ENCODE results near the gene SMC1B. TPM values are rescaled to one million over a fixed set of nuclear protein-coding genes. Genes with fewer than 3 reads are reported as not detected.

The SMC1B gene
- total RNA-seq, 1 donor from 2014 or later, result not detected

DNA sequence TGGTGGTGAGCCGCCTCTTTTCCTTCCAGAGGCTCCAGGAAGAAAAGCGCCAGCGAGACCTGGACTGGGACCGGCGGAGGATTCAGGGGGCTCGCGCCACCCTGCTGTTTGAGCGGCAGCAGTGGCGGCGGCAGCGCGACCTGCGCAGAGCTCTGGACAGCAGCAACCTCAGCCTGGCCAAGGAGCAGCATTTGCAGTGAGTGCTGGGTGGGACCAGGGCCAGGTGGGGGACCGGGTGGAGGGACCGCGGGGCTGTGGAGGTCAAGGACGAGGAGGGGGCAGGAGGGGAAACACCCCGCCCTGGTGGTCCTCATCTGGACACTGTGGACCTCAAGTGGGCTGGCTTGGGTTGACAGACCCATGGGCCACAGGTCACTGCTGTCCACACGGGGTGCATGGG lies 17.5 kb upstream of the SMC1B start:
- H3K4me3 ChIP-seq, result no peak overlapping the region
- no peak overlapping the region for H3K27ac ChIP-seq (replicated peaks)
- peaks cover 9% of the 10 kb centered on the region for H3K4me1 ChIP-seq
- TF ChIP-seq, protein P1, sequence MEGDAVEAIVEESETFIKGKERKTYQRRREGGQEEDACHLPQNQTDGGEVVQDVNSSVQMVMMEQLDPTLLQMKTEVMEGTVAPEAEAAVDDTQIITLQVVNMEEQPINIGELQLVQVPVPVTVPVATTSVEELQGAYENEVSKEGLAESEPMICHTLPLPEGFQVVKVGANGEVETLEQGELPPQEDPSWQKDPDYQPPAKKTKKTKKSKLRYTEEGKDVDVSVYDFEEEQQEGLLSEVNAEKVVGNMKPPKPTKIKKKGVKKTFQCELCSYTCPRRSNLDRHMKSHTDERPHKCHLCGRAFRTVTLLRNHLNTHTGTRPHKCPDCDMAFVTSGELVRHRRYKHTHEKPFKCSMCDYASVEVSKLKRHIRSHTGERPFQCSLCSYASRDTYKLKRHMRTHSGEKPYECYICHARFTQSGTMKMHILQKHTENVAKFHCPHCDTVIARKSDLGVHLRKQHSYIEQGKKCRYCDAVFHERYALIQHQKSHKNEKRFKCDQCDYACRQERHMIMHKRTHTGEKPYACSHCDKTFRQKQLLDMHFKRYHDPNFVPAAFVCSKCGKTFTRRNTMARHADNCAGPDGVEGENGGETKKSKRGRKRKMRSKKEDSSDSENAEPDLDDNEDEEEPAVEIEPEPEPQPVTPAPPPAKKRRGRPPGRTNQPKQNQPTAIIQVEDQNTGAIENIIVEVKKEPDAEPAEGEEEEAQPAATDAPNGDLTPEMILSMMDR (IDR thresholded peaks at IDR 0.05; ENCODE audit: borderline replicate concordance), result no peak
- H3K36me3 ChIP-seq, result no peaks in the 10 kb centered on the region
- DNase-seq, result no peak
- H3K27me3 ChIP-seq (ENCODE audit: low read depth), result no peaks in the 10 kb centered on the region
- intact Hi-C loops (cut with micrococcal nuclease), result no loop called here
- peaks cover 6% of the 10 kb centered on the region for H3K9me3 ChIP-seq (replicated peaks)

DNA sequence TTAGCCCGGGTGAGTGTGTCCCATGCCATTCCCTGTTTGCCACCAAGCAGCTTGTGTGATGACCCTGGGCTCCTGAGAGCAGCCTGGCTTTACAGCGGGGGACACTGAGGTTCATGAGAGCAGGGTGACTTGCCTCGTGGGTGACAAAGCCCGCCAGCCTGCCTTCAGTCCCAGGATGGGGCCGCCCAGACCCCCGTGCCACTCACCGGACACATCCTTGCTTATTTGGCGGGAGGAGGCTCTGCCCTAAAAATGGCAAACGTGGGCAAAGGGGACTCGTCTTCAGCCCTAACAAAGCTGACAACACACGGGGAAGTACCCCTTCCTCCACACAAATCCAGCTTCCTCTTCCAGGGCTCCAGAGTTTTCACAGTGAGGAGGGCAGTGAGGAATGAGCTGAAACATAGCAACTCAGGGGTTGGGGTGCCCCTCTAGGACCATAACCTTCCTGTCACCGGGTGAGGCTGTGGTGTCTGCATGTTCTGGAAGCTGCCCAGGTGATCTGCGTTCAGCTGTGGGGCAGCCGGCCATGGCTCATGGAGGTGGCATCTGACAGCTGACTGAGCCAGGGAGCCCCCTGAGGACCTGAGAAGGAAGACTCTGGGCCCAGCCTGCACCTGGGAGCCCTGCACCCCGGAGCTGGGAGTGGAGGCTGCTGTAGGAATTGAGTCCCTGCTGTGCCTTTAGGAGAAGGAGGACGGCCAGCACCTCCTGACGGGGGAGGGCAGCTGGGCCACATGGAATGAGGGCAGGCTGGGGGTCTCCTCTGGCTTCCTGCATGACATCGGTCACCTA lies 16.8 kb upstream of the SMC1B start:
- H3K27ac ChIP-seq (replicated peaks), result no peak overlapping the region
- H3K27me3 ChIP-seq (ENCODE audit: low read depth), result no peaks in the 10 kb centered on the region
- peaks cover 6% of the 10 kb centered on the region for H3K9me3 ChIP-seq (replicated peaks)
- DNase-seq, result no peak
- peaks cover 3% of the 10 kb centered on the region for H3K4me1 ChIP-seq
- TF ChIP-seq, protein P1 (IDR thresholded peaks at IDR 0.05; ENCODE audit: borderline replicate concordance), result no peak
- H3K36me3 ChIP-seq, result no peaks in the 10 kb centered on the region
- intact Hi-C loops (cut with micrococcal nuclease), result no loop called here
- H3K4me3 ChIP-seq, result no peak overlapping the region

DNA sequence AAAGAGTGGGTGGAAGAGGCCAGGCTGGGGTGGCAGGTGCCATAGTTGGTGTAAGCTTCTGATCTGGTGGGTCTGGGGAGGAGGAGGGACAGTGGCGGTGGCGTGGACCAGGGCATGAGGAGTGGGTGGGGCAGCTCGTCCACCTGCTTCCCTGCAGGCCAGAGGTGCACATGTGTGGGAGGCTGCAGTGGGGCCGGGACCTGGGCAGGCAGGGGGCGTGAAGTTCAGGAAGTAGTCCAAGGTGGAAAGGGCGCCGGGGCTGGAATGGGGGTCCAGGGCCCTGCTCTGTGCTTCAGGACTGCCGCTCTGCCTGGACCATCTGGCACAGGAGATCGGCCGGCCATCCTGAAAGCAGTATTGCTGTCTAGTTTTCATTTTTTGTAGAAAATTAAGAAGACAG lies 16.0 kb upstream of the SMC1B start:
- no peak for DNase-seq
- H3K9me3 ChIP-seq (replicated peaks), result peaks cover 6% of the 10 kb centered on the region
- H3K4me1 ChIP-seq, result no peaks in the 10 kb centered on the region
- H3K36me3 ChIP-seq, result no peaks in the 10 kb centered on the region
- no peak overlapping the region for H3K27ac ChIP-seq (replicated peaks)
- no peak overlapping the region for H3K4me3 ChIP-seq
- TF ChIP-seq, protein P1 (IDR thresholded peaks at IDR 0.05; ENCODE audit: borderline replicate concordance), result no peak
- intact Hi-C loops (cut with micrococcal nuclease), result no loop called here
- H3K27me3 ChIP-seq (ENCODE audit: low read depth), result no peaks in the 10 kb centered on the region

DNA sequence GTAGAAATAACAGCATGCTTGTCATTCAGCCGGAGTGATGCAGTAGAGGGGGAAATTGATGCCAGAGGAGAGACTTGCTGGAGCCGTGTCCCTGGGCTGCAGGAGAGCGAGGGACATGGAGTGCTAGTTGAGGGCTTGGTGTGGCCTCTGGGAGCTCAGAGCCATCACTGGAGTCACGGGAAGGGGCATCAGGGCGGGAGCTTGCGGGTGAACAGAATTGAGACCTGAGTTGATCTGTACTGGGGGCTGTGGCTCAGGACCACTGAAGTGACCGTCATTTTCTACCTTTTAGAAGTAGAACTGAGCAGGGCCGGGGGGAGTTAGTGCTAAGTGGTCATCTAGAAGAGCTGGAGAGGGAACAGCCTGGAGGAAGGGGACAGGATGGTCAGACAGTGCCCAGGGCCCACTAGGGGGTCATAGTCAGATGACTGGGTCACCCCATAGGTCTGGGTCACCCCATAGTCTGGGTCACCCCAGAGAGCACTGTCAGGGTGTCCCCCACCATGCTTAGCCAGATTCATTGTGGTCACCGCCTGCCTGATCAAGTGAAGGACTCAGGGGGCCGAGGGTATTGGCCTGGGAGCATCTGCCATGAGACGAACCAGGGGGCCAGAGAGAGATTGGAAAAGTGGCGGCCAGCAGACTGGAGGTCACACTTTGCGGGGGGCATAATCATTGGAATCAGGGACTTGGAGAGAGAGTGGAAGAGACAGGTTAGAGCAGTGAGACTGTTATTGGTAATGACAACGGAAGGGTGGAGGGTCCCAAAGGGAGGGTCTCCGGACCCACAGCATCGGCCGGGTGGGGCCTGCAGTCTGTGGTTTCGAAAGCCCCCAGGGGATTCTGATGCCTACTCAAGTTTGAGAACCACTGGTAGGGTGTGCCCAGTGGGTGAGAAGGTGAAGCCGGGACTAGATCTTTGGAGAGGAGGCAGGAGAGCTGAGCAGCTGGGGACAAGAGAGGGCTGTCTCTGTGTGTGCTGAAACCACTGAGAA lies 15.3 kb upstream of the SMC1B start:
- no peaks in the 10 kb centered on the region for H3K4me1 ChIP-seq
- no peaks in the 10 kb centered on the region for H3K27me3 ChIP-seq (ENCODE audit: low read depth)
- no peak overlapping the region for H3K27ac ChIP-seq (replicated peaks)
- intact Hi-C loops (cut with micrococcal nuclease), result no loop called here
- H3K4me3 ChIP-seq, result no peak overlapping the region
- TF ChIP-seq, protein P1 (IDR thresholded peaks at IDR 0.05; ENCODE audit: borderline replicate concordance), result no peak
- H3K36me3 ChIP-seq, result no peaks in the 10 kb centered on the region
- DNase-seq, result no peak
- H3K9me3 ChIP-seq (replicated peaks), result peaks cover 6% of the 10 kb centered on the region

DNA sequence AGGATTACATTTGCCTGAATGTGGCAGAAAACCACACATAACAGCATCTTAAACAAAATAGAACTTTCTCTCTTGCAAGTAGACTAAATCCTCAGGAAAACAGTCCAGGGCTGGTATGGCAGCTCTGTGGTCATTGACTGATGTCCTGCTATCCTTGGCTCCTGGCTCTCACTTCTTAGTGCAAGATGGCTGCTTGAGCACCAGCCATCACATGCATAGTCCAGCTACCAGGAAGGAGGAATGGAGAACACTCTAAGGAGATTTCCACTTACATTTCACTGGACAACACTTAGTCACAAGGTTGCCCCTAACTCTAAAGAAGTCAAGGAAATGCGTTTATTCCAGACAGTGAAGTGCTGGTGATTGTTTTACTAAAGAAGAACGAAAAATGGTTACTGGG lies 13.7 kb upstream of the SMC1B start:
- TF ChIP-seq, protein P1 (IDR thresholded peaks at IDR 0.05; ENCODE audit: borderline replicate concordance), result no peak
- intact Hi-C loops (cut with micrococcal nuclease), result no loop called here
- Histone ChIP-seq H3K4me3 (no peak overlapping the region), H3K27ac (replicated peaks) (no peak overlapping the region), H3K27me3 (ENCODE audit: low read depth) (no peaks in the 10 kb centered on the region), H3K36me3 (no peaks in the 10 kb centered on the region), H3K9me3 (replicated peaks) (peaks cover 6% of the 10 kb centered on the region), H3K4me1 (no peaks in the 10 kb centered on the region)
- DNase-seq, result no peak
